ENCODE measurements around the gene TPT1. TPM values are rescaled to one million over a fixed set of nuclear protein-coding genes. Genes with fewer than 3 reads are reported as not detected.
"Not testable (repeated sequence)": the region's sequence is repeated elsewhere in the genome, so short reads cannot be mapped to it uniquely, and the experiment has no call there.

The TPT1 gene
- total and polyA plus RNA-seq, 4 donors: 3,196 to 18,191 (median 5,218) TPM

GRCh38 chr13:45306966-45307365, 34.0 kb downstream of the TPT1 start:
- Histone ChIP-seq H3K4me3 (ENCODE audit: low read length in 2 of 2) (no peak overlapping the region), H3K27ac (ENCODE audit: low read depth in 1 of 2, low read length in 2 of 2) (no peak overlapping the region), H3K4me1 (ENCODE audit: control insufficient read depth in 1 of 2, insufficient read depth in 2 of 2, low read length in 2 of 2) (no peaks in the 10 kb centered on the region), H3K27me3 (ENCODE audit: control insufficient read depth in 1 of 2, insufficient read depth in 2 of 2, low read length in 1 of 2) (no peaks in the 10 kb centered on the region), H3K36me3 (ENCODE audit: control insufficient read depth in 1 of 2, insufficient read depth in 2 of 2, low read length in 1 of 2) (no peaks in the 10 kb centered on the region), H3K9me3 (ENCODE audit: control insufficient read depth, low read length) (no peaks in the 10 kb centered on the region)
- ATAC-seq (ENCODE audit: low FRiP score) (no peak), DNase-seq (no peak)
- intact Hi-C loops (cut with DNase I): loop anchor here in 1 of 2 donors (5.0 kb wide), 1 partner anchor 260 kb away; no protein-coding TSS in a partner anchor

GRCh38 chr13:45305079-45305478, 35.9 kb downstream of the TPT1 start:
- intact Hi-C loops (cut with DNase I): loop anchor here in 1 of 2 donors (5.0 kb wide), 1 partner anchor 258 kb away; no protein-coding TSS in a partner anchor
- Histone ChIP-seq H3K9me3 (ENCODE audit: control insufficient read depth, low read length) (no peaks in the 10 kb centered on the region), H3K4me1 (ENCODE audit: control insufficient read depth in 1 of 2, insufficient read depth in 2 of 2, low read length in 2 of 2) (no peaks in the 10 kb centered on the region), H3K27ac (ENCODE audit: low read depth in 1 of 2, low read length in 2 of 2) (no peak overlapping the region), H3K27me3 (ENCODE audit: control insufficient read depth in 1 of 2, insufficient read depth in 2 of 2, low read length in 1 of 2) (no peaks in the 10 kb centered on the region), H3K36me3 (ENCODE audit: control insufficient read depth in 1 of 2, insufficient read depth in 2 of 2, low read length in 1 of 2) (no peaks in the 10 kb centered on the region), H3K4me3 (ENCODE audit: low read length in 2 of 2) (no peak overlapping the region)
- ATAC-seq (ENCODE audit: low FRiP score) (no peak), DNase-seq (no peak)
- 88 to 89% methylated on average over 5 of the region's 5 CpGs for WGBS, 2 donors

- no peak overlapping the region for H3K27ac ChIP-seq (ENCODE audit: low read depth in 1 of 2, low read length in 2 of 2)
- WGBS, 2 donors: 83 to 88% methylated on average over 5 of the region's 5 CpGs
- no peak for ATAC-seq (ENCODE audit: low FRiP score)
Observed at GRCh38 chr13:45303866-45304265, 37.1 kb downstream of the TPT1 start.

GRCh38 chr13:45303026-45303425, 38.0 kb downstream of the TPT1 start:
- Histone ChIP-seq H3K4me1 (ENCODE audit: control insufficient read depth in 1 of 2, insufficient read depth in 2 of 2, low read length in 2 of 2) (no peaks in the 10 kb centered on the region), H3K36me3 (ENCODE audit: control insufficient read depth in 1 of 2, insufficient read depth in 2 of 2, low read length in 1 of 2) (no peaks in the 10 kb centered on the region), H3K27ac (ENCODE audit: low read depth in 1 of 2, low read length in 2 of 2) (no peak overlapping the region), H3K4me3 (ENCODE audit: low read length in 2 of 2) (no peak overlapping the region), H3K9me3 (ENCODE audit: control insufficient read depth, low read length) (no peaks in the 10 kb centered on the region), H3K27me3 (ENCODE audit: control insufficient read depth in 1 of 2, insufficient read depth in 2 of 2, low read length in 1 of 2) (no peaks in the 10 kb centered on the region)
- intact Hi-C loops (cut with DNase I): no loop called here
- 80 to 85% methylated on average over 2 of the region's 2 CpGs for WGBS, 2 donors
- ATAC-seq (ENCODE audit: low FRiP score) (no peak), DNase-seq (no peak)

More at GRCh38 chr13:45303866-45304265, 37.1 kb downstream of the TPT1 start:
- no peaks in the 10 kb centered on the region for H3K4me1 ChIP-seq (ENCODE audit: control insufficient read depth in 1 of 2, insufficient read depth in 2 of 2, low read length in 2 of 2)
- no peak for DNase-seq
- H3K9me3 ChIP-seq (ENCODE audit: control insufficient read depth, low read length): no peaks in the 10 kb centered on the region
- intact Hi-C loops (cut with DNase I): no loop called here
- no peaks in the 10 kb centered on the region for H3K27me3 ChIP-seq (ENCODE audit: control insufficient read depth in 1 of 2, insufficient read depth in 2 of 2, low read length in 1 of 2)
- no peaks in the 10 kb centered on the region for H3K36me3 ChIP-seq (ENCODE audit: control insufficient read depth in 1 of 2, insufficient read depth in 2 of 2, low read length in 1 of 2)
- H3K4me3 ChIP-seq (ENCODE audit: low read length in 2 of 2): no peak overlapping the region

GRCh38 chr13:45302507-45302906, 38.5 kb downstream of the TPT1 start:
- no peaks in the 10 kb centered on the region for H3K36me3 ChIP-seq (ENCODE audit: control insufficient read depth in 1 of 2, insufficient read depth in 2 of 2, low read length in 1 of 2)
- ATAC-seq (ENCODE audit: low FRiP score) (no peak), DNase-seq (no peak)
- no peaks in the 10 kb centered on the region for H3K9me3 ChIP-seq (ENCODE audit: control insufficient read depth, low read length)
- 39 to 43% methylated on average over 3 of the region's 3 CpGs for WGBS, 2 donors
- no peak overlapping the region for H3K4me3 ChIP-seq (ENCODE audit: low read length in 2 of 2)
- no peak overlapping the region for H3K27ac ChIP-seq (ENCODE audit: low read depth in 1 of 2, low read length in 2 of 2)
- H3K27me3 ChIP-seq (ENCODE audit: control insufficient read depth in 1 of 2, insufficient read depth in 2 of 2, low read length in 1 of 2): no peaks in the 10 kb centered on the region
- intact Hi-C loops (cut with DNase I): no loop called here
- H3K4me1 ChIP-seq (ENCODE audit: control insufficient read depth in 1 of 2, insufficient read depth in 2 of 2, low read length in 2 of 2): no peaks in the 10 kb centered on the region

GRCh38 chr13:45301263-45301662, 39.7 kb downstream of the TPT1 start:
- no peaks in the 10 kb centered on the region for H3K36me3 ChIP-seq (ENCODE audit: control insufficient read depth in 1 of 2, insufficient read depth in 2 of 2, low read length in 1 of 2)
- H3K9me3 ChIP-seq (ENCODE audit: control insufficient read depth, low read length): no peaks in the 10 kb centered on the region
- no peaks in the 10 kb centered on the region for H3K27me3 ChIP-seq (ENCODE audit: control insufficient read depth in 1 of 2, insufficient read depth in 2 of 2, low read length in 1 of 2)
- intact Hi-C loops (cut with DNase I): no loop called here
- ATAC-seq (ENCODE audit: low FRiP score) (no peak), DNase-seq (no peak)
- no peak overlapping the region for H3K27ac ChIP-seq (ENCODE audit: low read depth in 1 of 2, low read length in 2 of 2)
- H3K4me1 ChIP-seq (ENCODE audit: control insufficient read depth in 1 of 2, insufficient read depth in 2 of 2, low read length in 2 of 2): no peaks in the 10 kb centered on the region
- H3K4me3 ChIP-seq (ENCODE audit: low read length in 2 of 2): no peak overlapping the region
- 73 to 82% methylated on average over 11 of the region's 11 CpGs for WGBS, 2 donors

GRCh38 chr13:45300190-45300985, 40.6 kb downstream of the TPT1 start:
- Histone ChIP-seq H3K36me3 (ENCODE audit: control insufficient read depth in 1 of 2, insufficient read depth in 2 of 2, low read length in 1 of 2) (no peaks in the 10 kb centered on the region), H3K4me1 (ENCODE audit: control insufficient read depth in 1 of 2, insufficient read depth in 2 of 2, low read length in 2 of 2) (no peaks in the 10 kb centered on the region)
- intact Hi-C loops (cut with DNase I): no loop called here

GRCh38 chr13:45299194-45299593, 41.8 kb downstream of the TPT1 start:
- 19% methylated on average over 3 of the region's 3 CpGs for whole genome bisulfite sequencing, 2 donors
- no peak for ATAC-seq (ENCODE audit: low FRiP score)
- intact Hi-C loops (cut with DNase I): no loop called here
- H3K27ac ChIP-seq (ENCODE audit: low read depth in 1 of 2, low read length in 2 of 2): no peak overlapping the region
- no peak for DNase-seq
- no peaks in the 10 kb centered on the region for H3K9me3 ChIP-seq (ENCODE audit: control insufficient read depth, low read length)
- H3K36me3 ChIP-seq (ENCODE audit: control insufficient read depth in 1 of 2, insufficient read depth in 2 of 2, low read length in 1 of 2): no peaks in the 10 kb centered on the region
- H3K27me3 ChIP-seq (ENCODE audit: control insufficient read depth in 1 of 2, insufficient read depth in 2 of 2, low read length in 1 of 2): no peaks in the 10 kb centered on the region
- H3K4me1 ChIP-seq (ENCODE audit: control insufficient read depth in 1 of 2, insufficient read depth in 2 of 2, low read length in 2 of 2): no peaks in the 10 kb centered on the region
- no peak overlapping the region for H3K4me3 ChIP-seq (ENCODE audit: low read length in 2 of 2)

More at GRCh38 chr13:45300190-45300985, 40.6 kb downstream of the TPT1 start:
- ATAC-seq (ENCODE audit: low FRiP score) (no peak), DNase-seq (no peak)
- 80 to 82% methylated on average over 9 of the region's 9 CpGs for WGBS, 2 donors
- Histone ChIP-seq H3K4me3 (ENCODE audit: low read length in 2 of 2) (no peak overlapping the region), H3K27me3 (ENCODE audit: control insufficient read depth in 1 of 2, insufficient read depth in 2 of 2, low read length in 1 of 2) (no peaks in the 10 kb centered on the region), H3K27ac (ENCODE audit: low read depth in 1 of 2, low read length in 2 of 2) (no peak overlapping the region), H3K9me3 (ENCODE audit: control insufficient read depth, low read length) (no peaks in the 10 kb centered on the region)

GRCh38 chr13:45298550-45298949, 42.4 kb downstream of the TPT1 start:
- H3K27ac ChIP-seq (ENCODE audit: low read depth in 1 of 2, low read length in 2 of 2); H3K4me1 ChIP-seq (ENCODE audit: control insufficient read depth in 1 of 2, insufficient read depth in 2 of 2, low read length in 2 of 2); intact Hi-C loops (cut with DNase I); ATAC-seq (ENCODE audit: low FRiP score); H3K9me3 ChIP-seq (ENCODE audit: control insufficient read depth, low read length); H3K4me3 ChIP-seq (ENCODE audit: low read length in 2 of 2); DNase-seq; H3K27me3 ChIP-seq (ENCODE audit: control insufficient read depth in 1 of 2, insufficient read depth in 2 of 2, low read length in 1 of 2); H3K36me3 ChIP-seq (ENCODE audit: control insufficient read depth in 1 of 2, insufficient read depth in 2 of 2, low read length in 1 of 2): not testable (repeated sequence)
- 92 to 97% methylated on average over 3 of the region's 3 CpGs for WGBS, 2 donors

All from aorta (tissue), 5 donors.